Neural cell (in vitro differentiated cells): ENCODE measurements around the gene SLC25A47. TPM values are rescaled to one million over a fixed set of nuclear protein-coding genes. Genes with fewer than 3 reads are reported as not detected.

Source experiments
- H2AFZ ChIP-seq: fragments of 200-600, 300-800 bp; sonication (generic), shearing (Covaris generic); 2 replicates; pipeline ENCODE4 v1.6.0; 2014; ENCODE audit warnings: low read depth, mild to moderate bottlenecking, antibody characterized with exemption, low read length, moderate library complexity
- H3F3A ChIP-seq: fragments of 200-600 bp; shearing (Covaris generic); 2 replicates; pipeline ENCODE4 v1.6.1; 2016; ENCODE audit warnings: mild to moderate bottlenecking, moderate library complexity, mixed read lengths, antibody characterized with exemption, low read length; ENCODE audit not compliant: insufficient read depth, poor library complexity, severe bottlenecking
- H3K27ac ChIP-seq: fragments of 200-600, 300-800 bp; sonication (generic), shearing (Covaris generic); 2 replicates; pipeline ENCODE4 v1.5.1; 2014; ENCODE audit warnings: mild to moderate bottlenecking, low read length, moderate library complexity
- H3K27me3 ChIP-seq: fragments of 300-800, 200-600 bp; sonication (generic), shearing (Covaris generic); 2 replicates; pipeline ENCODE4 v1.6.0; 2014; ENCODE audit warnings: mild to moderate bottlenecking, low read depth, low read length, moderate library complexity; ENCODE audit not compliant: insufficient read depth
- H3K36me3 ChIP-seq: fragments of 300-800, 200-600 bp; sonication (generic), shearing (Covaris generic); 2 replicates; pipeline ENCODE4 v1.5.1; 2014; ENCODE audit warnings: mild to moderate bottlenecking, antibody characterized with exemption, low read length, moderate library complexity; ENCODE audit not compliant: insufficient read depth
- H3K4me2 ChIP-seq: fragments of 300-800, 200-600 bp; sonication (generic), shearing (Covaris generic); 2 replicates; pipeline ENCODE4 v1.6.0; 2014; ENCODE audit warnings: mild to moderate bottlenecking, low read length
- H3K4me3 ChIP-seq: fragments of 300-800, 200-600 bp; sonication (generic), shearing (Covaris generic); 2 replicates; pipeline ENCODE4 v1.5.1; 2014; ENCODE audit warnings: mild to moderate bottlenecking, low read length, moderate library complexity
- H3K79me2 ChIP-seq: fragments of 200-600 bp; shearing (Covaris generic); replicated peaks from 2 replicates; pipeline ENCODE4 v1.6.0; 2014; ENCODE audit warnings: mild to moderate bottlenecking, low read length, moderate library complexity; ENCODE audit not compliant: insufficient read depth
- H3K9ac ChIP-seq: fragments of 300-800, 200-600 bp; sonication (generic), shearing (Covaris generic); 2 replicates; pipeline ENCODE4 v1.6.1; 2016; ENCODE audit warnings: mild to moderate bottlenecking, low read length, mixed read lengths
- H3K9me2 ChIP-seq: fragments of 200-600 bp; shearing (Covaris generic); 2 replicates; pipeline ENCODE4 v1.6.1; 2016; ENCODE audit warnings: mild to moderate bottlenecking, low read length, mixed read lengths; ENCODE audit not compliant: insufficient read depth
- H3K9me3 ChIP-seq: fragments of 200-600, 300-800 bp; sonication (generic), shearing (Covaris generic); 2 replicates; pipeline ENCODE4 v1.6.1; 2016; ENCODE audit warnings: mild to moderate bottlenecking, mixed run types, low read length, moderate library complexity, mixed read lengths
- H4K20me1 ChIP-seq: fragments of 200-600 bp; shearing (Covaris generic); 2 replicates; pipeline ENCODE4 v1.6.1; 2016; ENCODE audit warnings: mild to moderate bottlenecking, mixed run types; ENCODE audit not compliant: insufficient read depth
- CTCF ChIP-seq: fragments of 450-650 bp; IDR thresholded peaks from 2 replicates; pipeline ENCODE4 v1.5.1; 2014; ENCODE audit warnings: antibody characterized with exemption, mild to moderate bottlenecking, moderate library complexity; ENCODE audit not compliant: poor library complexity, severe bottlenecking
- EP300 ChIP-seq: fragments of 450-650 bp; conservative IDR thresholded peaks from 2 replicates; pipeline ENCODE4 v1.6.1; 2014; ENCODE audit warnings: antibody characterized with exemption, mild to moderate bottlenecking, moderate library complexity; ENCODE audit not compliant: poor library complexity, severe bottlenecking
- EZH2 ChIP-seq: fragments of 200-600, 300-800 bp; shearing (Covaris generic), sonication (generic); IDR thresholded peaks from 2 replicates; pipeline ENCODE4 v1.6.1; 2014; ENCODE audit warnings: antibody characterized with exemption, low read length, borderline replicate concordance, mild to moderate bottlenecking; ENCODE audit not compliant: insufficient read depth, poor library complexity, severe bottlenecking
- MXI1 ChIP-seq: fragments of 450-650 bp; conservative IDR thresholded peaks from 2 replicates; pipeline ENCODE4 v1.6.1; 2014; ENCODE audit warnings: antibody characterized with exemption, mild to moderate bottlenecking; ENCODE audit not compliant: poor library complexity, severe bottlenecking
- POLR2AphosphoS5 ChIP-seq: IDR thresholded peaks from 2 replicates; pipeline ENCODE4 v1.6.1; 2012
- RAD21 ChIP-seq: fragments of 450-650 bp; conservative IDR thresholded peaks from 2 replicates; pipeline ENCODE4 v1.6.1; 2014; ENCODE audit warnings: antibody characterized with exemption, mild to moderate bottlenecking, moderate library complexity
- REST ChIP-seq: IDR thresholded peaks from 2 replicates; pipeline ENCODE4 v1.6.1; 2012; ENCODE audit warnings: borderline replicate concordance
- SMC3 ChIP-seq: fragments of 450-650 bp; conservative IDR thresholded peaks from 2 replicates; pipeline ENCODE4 v1.6.1; 2014; ENCODE audit warnings: antibody characterized with exemption, mild to moderate bottlenecking, moderate library complexity; ENCODE audit not compliant: poor library complexity
- TAF1 ChIP-seq: IDR thresholded peaks from 2 replicates; pipeline ENCODE4 v1.6.1; 2012; ENCODE audit warnings: low read depth
- polyA plus RNA-seq: library from polyadenylated mRNA; depleted of rRNA; stranded (reverse); fragments of >200 nt; gene quantifications from 2 replicates; pipeline ENCODE4 v1.2.3, GENCODE V29; 2014

Gene SLC25A47
- polyA plus RNA-seq, 1 donor from 2014 or later = not detected

GRCh38 chr14:100370003-100370402, 46.9 kb downstream of the SLC25A47 start:
- Histone ChIP-seq H2AFZ (no peak overlapping the region), H3K79me2 (no peaks in the 10 kb centered on the region), H3K9ac (no peak overlapping the region), H3F3A (no peaks in the 10 kb centered on the region), H3K4me2 (no peak overlapping the region), H4K20me1 (no peaks in the 10 kb centered on the region), H3K27me3 (no peaks in the 10 kb centered on the region), H3K27ac (no peak overlapping the region), H3K9me3 (no peaks in the 10 kb centered on the region), H3K9me2 (no peaks in the 10 kb centered on the region), H3K36me3 (no peaks in the 10 kb centered on the region), H3K4me3 (no peak overlapping the region)
- TF ChIP-seq EZH2 = no peak
- no peak for TF ChIP-seq POLR2AphosphoS5
- TF ChIP-seq RAD21 = no peak
- no peak for TF ChIP-seq MXI1
- TF ChIP-seq CTCF = no peak
- no peak for TF ChIP-seq SMC3
- no peak for TF ChIP-seq TAF1
- no peak for TF ChIP-seq EP300
- TF ChIP-seq REST = no peak

- no peaks in the 10 kb centered on the region for H3K9me2 ChIP-seq
- no peaks in the 10 kb centered on the region for H3K36me3 ChIP-seq
- no peaks in the 10 kb centered on the region for H3K27me3 ChIP-seq
- no peaks in the 10 kb centered on the region for H4K20me1 ChIP-seq
- H3K79me2 ChIP-seq = peaks cover 6% of the 10 kb centered on the region
- no peaks in the 10 kb centered on the region for H3F3A ChIP-seq
- H3K4me3 ChIP-seq = no peak overlapping the region
- no peak overlapping the region for H2AFZ ChIP-seq
- no peak overlapping the region for H3K9ac ChIP-seq
- no peak overlapping the region for H3K27ac ChIP-seq
- H3K9me3 ChIP-seq = no peaks in the 10 kb centered on the region
- TF ChIP-seq POLR2AphosphoS5 (no peak), CTCF (no peak), SMC3 (no peak), REST (no peak), EP300 (no peak), MXI1 (no peak), EZH2 (no peak), TAF1 (no peak)
- H3K4me2 ChIP-seq = no peak overlapping the region
These were observed 48.6 kb downstream of the SLC25A47 start for GRCh38 chr14:100371773-100372172.
